D721Med (cell line): ENCODE measurements around the gene CNGA1.

Source experiments
- DNase-seq: peaks from one replicate; pipeline ENCODE4 v3.0.0; 2011; ENCODE audit warnings: low spot score; ENCODE audit not compliant: insufficient read length
- FAIRE-seq: peaks from 2 replicates; lab custom pipeline; 2011; peaks lifted over from hg19 to GRCh38; lab: Jason Lieb, UNC
- TF ChIP-seq, protein P1 (sequence below): IDR thresholded peaks from 2 replicates; pipeline ENCODE4 v1.5.1; 2012; ENCODE audit warnings: mild to moderate bottlenecking, control low read depth; ENCODE audit not compliant: insufficient read depth; ENCODE audit errors: missing control alignments

The CNGA1 gene

DNA sequence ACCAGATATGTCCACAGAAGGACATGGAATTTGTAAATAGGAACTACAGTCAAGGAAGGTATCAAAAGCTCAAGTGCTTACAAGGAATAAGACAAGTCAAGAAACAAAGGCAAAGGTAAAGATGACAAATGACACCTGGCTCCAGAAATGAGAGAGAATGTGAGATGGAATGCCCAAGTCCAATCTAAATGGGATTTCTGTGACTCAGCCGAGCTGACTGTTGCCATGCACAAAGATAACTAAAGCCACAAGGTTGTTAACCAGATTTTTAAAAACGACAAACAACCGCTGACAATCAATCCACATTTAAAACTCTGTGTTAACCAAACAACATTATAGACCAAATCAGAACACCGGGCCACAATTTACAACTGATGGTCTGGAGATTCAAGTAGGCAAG, 103.2 kb downstream of the CNGA1 start:
- TF ChIP-seq, protein P1, sequence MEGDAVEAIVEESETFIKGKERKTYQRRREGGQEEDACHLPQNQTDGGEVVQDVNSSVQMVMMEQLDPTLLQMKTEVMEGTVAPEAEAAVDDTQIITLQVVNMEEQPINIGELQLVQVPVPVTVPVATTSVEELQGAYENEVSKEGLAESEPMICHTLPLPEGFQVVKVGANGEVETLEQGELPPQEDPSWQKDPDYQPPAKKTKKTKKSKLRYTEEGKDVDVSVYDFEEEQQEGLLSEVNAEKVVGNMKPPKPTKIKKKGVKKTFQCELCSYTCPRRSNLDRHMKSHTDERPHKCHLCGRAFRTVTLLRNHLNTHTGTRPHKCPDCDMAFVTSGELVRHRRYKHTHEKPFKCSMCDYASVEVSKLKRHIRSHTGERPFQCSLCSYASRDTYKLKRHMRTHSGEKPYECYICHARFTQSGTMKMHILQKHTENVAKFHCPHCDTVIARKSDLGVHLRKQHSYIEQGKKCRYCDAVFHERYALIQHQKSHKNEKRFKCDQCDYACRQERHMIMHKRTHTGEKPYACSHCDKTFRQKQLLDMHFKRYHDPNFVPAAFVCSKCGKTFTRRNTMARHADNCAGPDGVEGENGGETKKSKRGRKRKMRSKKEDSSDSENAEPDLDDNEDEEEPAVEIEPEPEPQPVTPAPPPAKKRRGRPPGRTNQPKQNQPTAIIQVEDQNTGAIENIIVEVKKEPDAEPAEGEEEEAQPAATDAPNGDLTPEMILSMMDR, result no peak
- no peak for FAIRE-seq
- DNase-seq, result no peak

DNA sequence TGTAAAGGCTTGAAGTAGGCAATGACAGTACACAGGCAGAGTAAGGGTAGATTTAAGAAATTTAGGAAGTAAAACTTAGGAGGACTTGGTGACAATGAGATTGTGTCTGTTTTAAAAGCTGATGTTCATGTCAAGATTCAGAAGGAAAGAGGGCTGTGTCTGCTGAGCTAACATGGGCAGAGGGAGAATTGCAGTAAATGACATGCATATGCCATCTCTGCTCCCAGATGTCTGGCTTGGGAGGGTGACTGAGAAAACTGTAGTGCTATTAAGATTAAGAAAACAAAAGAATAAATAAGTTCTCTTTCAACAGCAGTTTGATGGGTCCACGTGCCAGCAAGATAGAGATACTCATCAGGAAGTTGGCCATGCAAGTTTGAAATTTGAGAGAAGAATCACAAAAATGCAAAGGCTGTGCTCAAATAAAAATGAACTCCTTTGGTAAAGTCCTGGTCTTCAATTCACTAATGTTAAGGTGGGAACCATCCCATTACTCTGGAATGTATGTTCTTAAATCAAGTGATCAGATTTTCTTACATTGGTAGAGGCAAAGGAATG, 109.3 kb downstream of the CNGA1 start:
- TF ChIP-seq, protein P1, result no peak
- no peak for FAIRE-seq
- DNase-seq, result no peak

DNA sequence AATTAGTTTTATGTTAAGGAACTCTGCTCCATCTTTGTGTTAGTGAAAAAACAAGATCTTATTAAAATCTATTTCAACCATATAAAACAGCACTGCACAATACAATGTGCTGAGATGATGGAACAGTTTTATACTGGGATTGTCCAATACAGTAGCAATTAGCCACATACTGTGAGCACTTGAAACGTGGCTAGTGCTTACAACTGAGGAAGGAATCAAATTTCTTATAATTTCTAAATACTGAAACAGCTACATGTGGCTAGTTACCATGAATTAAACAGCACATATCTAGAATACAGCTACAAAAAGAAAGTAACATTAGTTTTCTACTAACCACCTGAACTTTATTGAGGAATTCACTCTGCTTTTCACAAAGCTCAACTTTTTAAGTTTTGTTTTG, 116.8 kb downstream of the CNGA1 start:
- TF ChIP-seq, protein P1, result no peak
- FAIRE-seq, result no peak
- no peak for DNase-seq

DNA sequence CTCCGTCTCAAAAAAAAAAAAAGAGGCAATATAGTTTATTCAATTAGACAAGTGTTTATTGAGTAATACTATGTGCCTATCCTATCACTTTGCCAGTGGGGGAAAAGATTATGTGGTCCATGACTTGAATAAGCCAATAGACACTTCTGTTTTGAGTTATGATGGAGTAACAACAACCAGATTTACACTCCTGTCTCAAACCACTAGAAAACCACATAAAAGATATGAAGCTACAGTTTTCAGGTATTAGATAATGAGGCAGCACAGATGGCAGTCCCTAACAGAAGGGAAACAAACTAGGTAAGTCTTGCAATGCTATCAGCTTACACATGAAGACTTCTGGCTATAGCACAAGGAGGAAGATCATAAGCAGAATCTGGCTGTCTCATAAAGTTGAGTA, 124.6 kb downstream of the CNGA1 start:
- TF ChIP-seq, protein P1, result no peak
- DNase-seq, result no peak
- FAIRE-seq, result no peak
